ENCODE measurements around the gene DGKE.

DGKE gene

GRCh38 chr17:56887105-56887504 is 53.2 kb downstream of the DGKE start:
- Histone ChIP-seq H3K4me2 (no peak overlapping the region), H3K4me1 (ENCODE audit: low read depth, poor library complexity, severe bottlenecking) (no peaks in the 10 kb centered on the region), H3K79me2 (ENCODE audit: insufficient read depth, low read depth) (no peaks in the 10 kb centered on the region), H3K9ac (no peak overlapping the region), H4K20me1 (ENCODE audit: insufficient read depth) (no peaks in the 10 kb centered on the region), H2AFZ (ENCODE audit: low read depth) (no peak overlapping the region), H3K27ac (no peak overlapping the region), H3K36me3 (ENCODE audit: insufficient read depth) (peaks cover 4% of the 10 kb centered on the region; the same call in 1 of the 2 replicates), H3K27me3 (ENCODE audit: insufficient read depth, low read depth) (no peaks in the 10 kb centered on the region), H3K4me3 (IDR thresholded peaks at IDR 0.05; ENCODE audit: insufficient read depth, low read depth, low read length) (no peak overlapping the region)
- TF ChIP-seq CTCF (conservative IDR thresholded peaks at IDR 0.05; ENCODE audit: low read depth, low read length), result no peak

- Histone ChIP-seq H3K27me3 (ENCODE audit: insufficient read depth, low read depth) (no peaks in the 10 kb centered on the region), H2AFZ (ENCODE audit: low read depth) (no peak overlapping the region), H3K79me2 (ENCODE audit: insufficient read depth, low read depth) (no peaks in the 10 kb centered on the region), H3K36me3 (ENCODE audit: insufficient read depth) (peaks cover 7% of the 10 kb centered on the region; the same call in 1 of the 2 replicates), H3K4me2 (no peak overlapping the region), H3K4me3 (IDR thresholded peaks at IDR 0.05; ENCODE audit: insufficient read depth, low read depth, low read length) (no peak overlapping the region), H4K20me1 (ENCODE audit: insufficient read depth) (no peaks in the 10 kb centered on the region), H3K27ac (no peak overlapping the region), H3K9ac (no peak overlapping the region), H3K4me1 (ENCODE audit: low read depth, poor library complexity, severe bottlenecking) (no peaks in the 10 kb centered on the region)
- TF ChIP-seq CTCF (conservative IDR thresholded peaks at IDR 0.05; ENCODE audit: low read depth, low read length), result no peak
These were observed 53.9 kb downstream of the DGKE start for GRCh38 chr17:56887552-56888467.

GRCh38 chr17:56890390-56890789 is 56.4 kb downstream of the DGKE start:
- Histone ChIP-seq H3K9ac (no peak overlapping the region), H4K20me1 (ENCODE audit: insufficient read depth) (no peaks in the 10 kb centered on the region), H2AFZ (ENCODE audit: low read depth) (no peak overlapping the region), H3K36me3 (ENCODE audit: insufficient read depth) (peaks cover 7% of the 10 kb centered on the region; the same call in 1 of the 2 replicates), H3K4me3 (IDR thresholded peaks at IDR 0.05; ENCODE audit: insufficient read depth, low read depth, low read length) (no peak overlapping the region), H3K79me2 (ENCODE audit: insufficient read depth, low read depth) (no peaks in the 10 kb centered on the region), H3K4me1 (ENCODE audit: low read depth, poor library complexity, severe bottlenecking) (no peaks in the 10 kb centered on the region), H3K4me2 (no peak overlapping the region), H3K27me3 (ENCODE audit: insufficient read depth, low read depth) (no peaks in the 10 kb centered on the region), H3K27ac (no peak overlapping the region)
- no peak for TF ChIP-seq CTCF (conservative IDR thresholded peaks at IDR 0.05; ENCODE audit: low read depth, low read length)

- Histone ChIP-seq H3K4me3 (IDR thresholded peaks at IDR 0.05; ENCODE audit: insufficient read depth, low read depth, low read length) (no peak overlapping the region), H3K4me1 (ENCODE audit: low read depth, poor library complexity, severe bottlenecking) (no peaks in the 10 kb centered on the region), H3K4me2 (no peak overlapping the region), H3K9ac (no peak overlapping the region), H3K27me3 (ENCODE audit: insufficient read depth, low read depth) (no peaks in the 10 kb centered on the region), H3K79me2 (ENCODE audit: insufficient read depth, low read depth) (no peaks in the 10 kb centered on the region), H3K27ac (no peak overlapping the region), H4K20me1 (ENCODE audit: insufficient read depth) (no peaks in the 10 kb centered on the region), H3K36me3 (ENCODE audit: insufficient read depth) (peaks cover 7% of the 10 kb centered on the region; the same call in 1 of the 2 replicates), H2AFZ (ENCODE audit: low read depth) (no peak overlapping the region)
- TF ChIP-seq CTCF (conservative IDR thresholded peaks at IDR 0.05; ENCODE audit: low read depth, low read length), result no peak
These were observed 57.1 kb downstream of the DGKE start for GRCh38 chr17:56890906-56891674.
